HEK293 (cell line): ENCODE results near the gene TUBGCP6.
A peak's percentile ranks its signal among the peaks of the same experiment; 100 is the strongest.

Experiments
- CTCF ChIA-PET: fragments of 350-600 bp; formaldehyde crosslinking; extraction: SDS; loops from one replicate; lab custom pipeline; 2021; ENCODE audit warnings: antibody characterized with exemption; lab: Yijun Ruan, JAX
- POLR2A ChIA-PET: fragments of 300-600 bp; formaldehyde crosslinking; extraction: SDS; loops from one replicate; lab custom pipeline; 2020; ENCODE audit warnings: antibody characterized with exemption, inconsistent platforms; lab: Yijun Ruan, JAX
- H3K27ac ChIP-seq: fragments of 200-500 bp; sonication (Bioruptor generic); 2 replicates; pipeline ENCODE4 v1.5.1; 2014; ENCODE audit warnings: low read depth, low read length, control low read depth, inconsistent platforms; ENCODE audit errors: extremely low read depth
- H3K36me3 ChIP-seq, 2 experiments: fragments of 200-500 bp in 1 of 2; sonication (Bioruptor generic) in 1 of 2; 1 replicate in 1 of 2; 2 replicates in 1 of 2; pipeline ENCODE4 v1.5.1; 2014 to 2017; ENCODE audit warnings: inconsistent platforms in 2 of 2, low read length in 2 of 2; ENCODE audit not compliant: control insufficient read depth in 2 of 2, insufficient read depth in 1 of 2
- H3K4me1 ChIP-seq: fragments of 200-500 bp; sonication (Bioruptor generic); 2 replicates; pipeline ENCODE4 v1.5.1; 2014; ENCODE audit warnings: mild to moderate bottlenecking, low read length, inconsistent platforms; ENCODE audit not compliant: control insufficient read depth, insufficient read depth
- H3K4me3 ChIP-seq: 2 replicates; pipeline ENCODE4 v1.5.1; 2011; ENCODE audit warnings: low read depth, mild to moderate bottlenecking, control low read depth, low read length, moderate library complexity
- H3K9me3 ChIP-seq: fragments of 200-500 bp; sonication (Bioruptor generic); 2 replicates; pipeline ENCODE4 v1.5.1; 2014; ENCODE audit warnings: low read depth, low read length, inconsistent platforms; ENCODE audit not compliant: control insufficient read depth, insufficient read depth
- GFI1B ChIP-seq: fragments of 450-650 bp; formaldehyde crosslinking; IDR thresholded peaks from 2 replicates; pipeline ENCODE4 v1.5.1; 2016; ENCODE audit warnings: missing biosample characterization, missing genetic modification characterization
- GLI4 ChIP-seq: fragments of 450-650 bp; formaldehyde crosslinking; IDR thresholded peaks from 2 replicates; pipeline ENCODE4 v1.5.1; 2016; ENCODE audit warnings: missing biosample characterization, missing genetic modification characterization
- HOXA7 ChIP-seq: sonication (generic); formaldehyde crosslinking; IDR thresholded peaks from 2 replicates; pipeline ENCODE4 v1.8.1; 2022; ENCODE audit warnings: missing genetic modification reagents, borderline replicate concordance
- HOXC10 ChIP-seq: sonication (generic); formaldehyde crosslinking; IDR thresholded peaks from 2 replicates; pipeline ENCODE4 v1.8.1; 2023; ENCODE audit warnings: mild to moderate bottlenecking, missing genetic modification reagents
- KLF10 ChIP-seq: fragments of 450-650 bp; IDR thresholded peaks from 2 replicates; pipeline ENCODE4 v1.5.1; 2018; ENCODE audit warnings: missing biosample characterization, mild to moderate bottlenecking, missing genetic modification characterization
- MEIS1 ChIP-seq: sonication (generic); formaldehyde crosslinking; IDR thresholded peaks from 2 replicates; pipeline ENCODE4 v1.8.1; 2022; ENCODE audit warnings: missing genetic modification reagents, mild to moderate bottlenecking, borderline replicate concordance
- PRDM1 ChIP-seq: fragments of 450-650 bp; formaldehyde crosslinking; IDR thresholded peaks from 2 replicates; pipeline ENCODE4; 2016; ENCODE audit warnings: missing biosample characterization, missing genetic modification characterization
- SETDB1 ChIP-seq: IDR thresholded peaks from one replicate; pipeline ENCODE4 v1.6.1; 2017; ENCODE audit warnings: mild to moderate bottlenecking, low read length, moderate library complexity, mixed read lengths; ENCODE audit not compliant: insufficient read length
- SP2 ChIP-seq: fragments of 450-650 bp; formaldehyde crosslinking; IDR thresholded peaks from 2 replicates; pipeline ENCODE4 v1.5.1; 2016; ENCODE audit warnings: missing biosample characterization, missing genetic modification characterization
- TSHZ1 ChIP-seq: fragments of 450-650 bp; formaldehyde crosslinking; IDR thresholded peaks from 2 replicates; pipeline ENCODE4 v1.5.1; 2016; ENCODE audit warnings: missing biosample characterization, missing genetic modification characterization, borderline replicate concordance
- ZBTB48 ChIP-seq: fragments of 450-650 bp; formaldehyde crosslinking; IDR thresholded peaks from 2 replicates; pipeline ENCODE4 v1.5.1; 2016; ENCODE audit warnings: missing biosample characterization, missing genetic modification characterization
- ZFHX2 ChIP-seq: fragments of 450-650 bp; formaldehyde crosslinking; conservative IDR thresholded peaks from 2 replicates; pipeline ENCODE4 v1.5.1; 2016; ENCODE audit warnings: missing biosample characterization, missing genetic modification characterization
- ZNF214 ChIP-seq: fragments of 450-650 bp; formaldehyde crosslinking; IDR thresholded peaks from 2 replicates; pipeline ENCODE4 v1.5.1; 2017; ENCODE audit warnings: missing biosample characterization, mild to moderate bottlenecking, missing genetic modification characterization, borderline replicate concordance
- ZNF239 ChIP-seq: fragments of 450-650 bp; formaldehyde crosslinking; IDR thresholded peaks from 2 replicates; pipeline ENCODE4 v1.5.1; 2016; ENCODE audit warnings: missing biosample characterization, missing genetic modification characterization
- ZNF274 ChIP-seq, 2 experiments: fragments of 200-500 bp in 1 of 2; fragments of 450-650 bp in 1 of 2; sonication (Bioruptor generic) in 1 of 2; formaldehyde crosslinking in 1 of 2; IDR thresholded peaks; 2 replicates each; pipeline versions ENCODE4 v1.5.1 to v1.6.1; 2014 to 2016; ENCODE audit warnings: borderline replicate concordance in 1 of 2, inconsistent platforms in 1 of 2, low read length in 1 of 2, missing biosample characterization in 1 of 2, missing genetic modification characterization in 1 of 2
- ZNF423 ChIP-seq: fragments of 450-650 bp; formaldehyde crosslinking; IDR thresholded peaks from 2 replicates; pipeline ENCODE4 v1.5.1; 2016; ENCODE audit warnings: missing biosample characterization, missing genetic modification characterization
- ZNF433 ChIP-seq: fragments of 450-650 bp; formaldehyde crosslinking; IDR thresholded peaks from 2 replicates; pipeline ENCODE4 v1.5.1; 2016; ENCODE audit warnings: missing biosample characterization, missing genetic modification characterization, low read depth
- ZNF514 ChIP-seq: fragments of 450-650 bp; formaldehyde crosslinking; IDR thresholded peaks from 2 replicates; pipeline ENCODE4 v1.5.1; 2016; ENCODE audit warnings: missing biosample characterization, missing genetic modification characterization
- ZNF585B ChIP-seq: fragments of 450-650 bp; formaldehyde crosslinking; IDR thresholded peaks from 2 replicates; pipeline ENCODE4 v1.5.1; 2016; ENCODE audit warnings: missing biosample characterization, missing genetic modification characterization
- ZNF626 ChIP-seq: fragments of 450-650 bp; sonication (Bioruptor Pico); formaldehyde crosslinking; IDR thresholded peaks from 2 replicates; pipeline ENCODE4 v1.5.1; 2018; ENCODE audit warnings: missing biosample characterization, missing genetic modification characterization, inconsistent platforms
- ZNF654 ChIP-seq: fragments of 450-650 bp; formaldehyde crosslinking; IDR thresholded peaks from 2 replicates; pipeline ENCODE4 v1.5.1; 2016; ENCODE audit warnings: low read depth, missing biosample characterization, missing genetic modification characterization

Gene TUBGCP6

GRCh38 chr22:50202130-50202666, 42.6 kb downstream of the TUBGCP6 start:
- H3K27ac ChIP-seq = peak overlapping the region; percentile 89; the same call in 1 of the 2 replicates
- TF ChIP-seq ZNF626 (tag by site-specific recombination) = no peak
- TF ChIP-seq ZNF214 (tag by site-specific recombination) = no peak
- TF ChIP-seq GFI1B (tag by site-specific recombination) = no peak
- 0 out of 2 replicates have a peak, but pooled peaks have one; percentile 22 for TF ChIP-seq ZBTB48 (tag by site-specific recombination)
- POLR2A ChIA-PET = interaction anchor here (1.2 kb wide), 1 partner anchor 11 kb away, joined by 4 read pairs; no protein-coding TSS in a partner anchor
- peaks cover 20 to 65% of the 10 kb centered on the region in 2 experiments for H3K36me3 ChIP-seq
- H3K9me3 ChIP-seq = no peaks in the 10 kb centered on the region
- H3K4me3 ChIP-seq = peak overlapping the region; percentile 68
- peaks cover 5% of the 10 kb centered on the region; the same call in 1 of the 2 replicates for H3K4me1 ChIP-seq
- CTCF ChIA-PET = interaction anchor here (0.7 kb wide), 1 partner anchor 76 kb away, joined by 4 read pairs; no protein-coding TSS in a partner anchor

DNA sequence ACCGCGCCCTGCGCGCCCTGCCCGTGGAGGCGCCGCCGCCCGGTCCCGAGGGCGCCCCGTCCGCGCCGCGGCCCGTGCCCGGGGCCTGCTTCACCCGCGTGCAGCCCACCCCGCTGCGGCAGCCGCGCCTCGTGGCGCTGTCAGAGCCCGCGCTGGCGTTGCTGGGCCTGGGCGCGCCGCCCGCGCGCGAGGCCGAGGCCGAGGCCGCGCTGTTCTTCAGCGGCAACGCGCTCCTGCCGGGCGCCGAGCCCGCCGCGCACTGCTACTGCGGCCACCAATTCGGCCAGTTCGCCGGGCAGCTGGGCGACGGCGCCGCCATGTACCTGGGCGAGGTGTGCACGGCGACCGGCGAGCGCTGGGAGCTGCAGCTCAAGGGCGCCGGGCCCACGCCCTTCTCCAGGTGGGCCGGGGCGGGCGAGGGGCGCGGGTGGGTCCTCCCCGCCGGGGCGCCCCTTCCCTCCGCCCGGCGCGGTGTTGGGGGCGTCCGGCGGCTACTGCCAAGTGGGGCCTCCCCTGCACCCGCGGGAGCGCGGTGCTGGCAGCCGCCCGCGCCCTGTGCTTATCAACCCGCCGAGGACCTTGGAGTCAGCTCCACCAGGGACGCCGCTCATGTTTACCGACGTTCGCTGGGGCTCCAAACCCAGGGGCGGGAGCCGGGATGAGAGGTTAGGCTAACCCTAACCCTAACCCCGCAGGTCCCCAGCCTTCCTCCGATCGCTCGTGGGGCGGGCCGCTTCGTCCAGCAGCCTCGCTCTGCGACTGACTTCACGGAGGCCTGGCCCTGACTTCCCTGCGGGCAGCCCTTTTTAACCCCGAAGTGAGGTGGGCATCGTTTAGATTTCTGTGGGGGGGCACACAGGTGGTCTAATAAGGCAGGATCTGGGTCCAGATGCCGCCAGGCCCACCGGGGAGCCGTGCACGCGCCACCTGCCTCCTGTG, 43.4 kb downstream of the TUBGCP6 start:
- TF ChIP-seq ZFHX2 (tag by site-specific recombination) (peak; percentile 32; the same call in 1 of the 2 replicates), ZNF654 (tag by site-specific recombination) (no peak), MEIS1 (CRISPR knock-in tag) (peak; percentile 42; the same call in 1 of the 2 replicates), SP2 (tag by site-specific recombination) (0 out of 2 replicates have a peak, but pooled peaks have one; percentile 9), HOXA7 (CRISPR knock-in tag) (0 out of 2 replicates have a peak, but pooled peaks have one; percentile 46), HOXC10 (CRISPR knock-in tag) (0 out of 2 replicates have a peak, but pooled peaks have one; percentile 16), TSHZ1 (no peak), SETDB1 (peak; percentile 17), ZNF433 (no peak)
- POLR2A ChIA-PET = interaction anchor here (0.8 to 1.2 kb wide), 2 partner anchors 10 to 11 kb away, joined by 3 to 4 read pairs; no protein-coding TSS in a partner anchor
- no peaks in the 10 kb centered on the region for H3K9me3 ChIP-seq
- H3K27ac ChIP-seq = peak overlapping the region; percentile 89
- CTCF ChIA-PET = interaction anchor here (0.5 kb wide), 1 partner anchor 324 kb away, joined by 5 read pairs; the partner anchor contains the start of gene SCO2
- H3K36me3 ChIP-seq = peaks cover 20 to 64% of the 10 kb centered on the region in 2 experiments
- H3K4me3 ChIP-seq = peak overlapping the region; percentile 68
- H3K4me1 ChIP-seq = peaks cover 5% of the 10 kb centered on the region; the same call in 1 of the 2 replicates

DNA sequence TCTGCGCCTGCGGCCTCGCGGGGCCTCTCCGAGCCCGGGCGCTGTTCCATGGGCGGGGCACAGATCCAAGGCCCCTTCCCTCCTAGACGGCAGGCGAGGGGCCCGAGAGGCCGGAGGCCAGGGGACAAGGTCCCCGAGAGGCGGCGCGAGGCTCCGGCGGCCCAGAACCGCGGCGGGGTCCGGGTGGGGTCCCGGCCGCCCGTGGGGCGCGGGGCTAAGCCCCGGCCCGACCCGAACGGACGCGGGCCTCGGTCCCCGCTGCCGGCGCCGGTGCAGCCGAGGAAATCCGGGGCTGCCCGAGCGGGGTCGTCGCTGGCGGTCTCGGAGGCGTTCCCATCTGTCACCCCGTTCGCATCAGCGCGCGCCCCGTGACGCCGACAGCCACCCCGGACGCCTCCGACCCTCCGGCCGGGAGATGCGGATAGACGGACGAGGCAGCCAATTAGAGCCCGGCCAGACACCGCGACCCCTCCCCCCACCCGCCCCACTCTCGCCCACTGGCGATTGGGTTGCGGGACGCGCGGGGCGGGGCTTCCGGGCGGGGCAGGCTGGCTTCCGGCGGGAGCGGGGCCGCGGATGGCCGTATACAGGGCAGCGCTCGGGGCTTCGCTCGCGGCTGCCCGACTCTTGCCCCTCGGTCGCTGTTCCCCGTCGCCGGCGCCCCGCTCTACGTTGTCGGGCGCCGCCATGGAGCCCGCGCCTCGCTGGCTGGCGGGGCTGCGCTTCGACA, 44.2 kb downstream of the TUBGCP6 start, which contains the start of gene SELENOO:
TSS of gene SELENOO (plus strand) at position 551 of the 730 bp plus-strand sequence. CDS start at position 577, 26 bp downstream.
- Histone ChIP-seq H3K4me1 (peaks cover 5% of the 10 kb centered on the region; the same call in 1 of the 2 replicates), H3K27ac (peak within 1 kb of the TSS; percentile 89), H3K9me3 (no peaks in the 10 kb centered on the region), H3K4me3 (peak within 1 kb of the TSS; percentile 68), H3K36me3 (peaks cover 20 to 64% of the 10 kb centered on the region in 2 experiments)
- CTCF ChIA-PET = interaction anchor here (2.3 kb wide), 1 partner anchor 10 kb away, joined by 5 read pairs; no protein-coding TSS in a partner anchor
- POLR2A ChIA-PET = interaction anchor here (1.0 to 1.2 kb wide), 2 partner anchors 9 to 10 kb away, joined by 4 to 8 read pairs; no protein-coding TSS in a partner anchor
- TF ChIP-seq ZNF654 (tag by site-specific recombination) = no peak
- TF ChIP-seq ZNF274 (IDR thresholded peaks at IDR 0.05; ENCODE audit: low read length) = no peak
- TF ChIP-seq ZNF274 (tag by site-specific recombination; IDR thresholded peaks at IDR 0.05; ENCODE audit: borderline replicate concordance) = no peak
- TF ChIP-seq KLF10 (tag by site-specific recombination) = peak; percentile 44; the same call in 1 of the 2 replicates
- no peak for TF ChIP-seq ZNF514 (tag by site-specific recombination)
- no peak for TF ChIP-seq ZNF585B (tag by site-specific recombination)
- 0 out of 2 replicates have a peak, but pooled peaks have one; percentile 7 for TF ChIP-seq HOXC10 (CRISPR knock-in tag)
- TF ChIP-seq ZNF423 (tag by site-specific recombination) = peak; percentile 61; the same call in 1 of the 2 replicates
- no peak for TF ChIP-seq ZNF239 (tag by site-specific recombination)
- no peak for TF ChIP-seq GLI4 (tag by site-specific recombination)
- TF ChIP-seq PRDM1 (tag by site-specific recombination) = no peak
- no peak for TF ChIP-seq MEIS1 (CRISPR knock-in tag)
